ENCODE measurements around the gene TIMM10B.

Gene TIMM10B, protein sequence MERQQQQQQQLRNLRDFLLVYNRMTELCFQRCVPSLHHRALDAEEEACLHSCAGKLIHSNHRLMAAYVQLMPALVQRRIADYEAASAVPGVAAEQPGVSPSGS

DNA sequence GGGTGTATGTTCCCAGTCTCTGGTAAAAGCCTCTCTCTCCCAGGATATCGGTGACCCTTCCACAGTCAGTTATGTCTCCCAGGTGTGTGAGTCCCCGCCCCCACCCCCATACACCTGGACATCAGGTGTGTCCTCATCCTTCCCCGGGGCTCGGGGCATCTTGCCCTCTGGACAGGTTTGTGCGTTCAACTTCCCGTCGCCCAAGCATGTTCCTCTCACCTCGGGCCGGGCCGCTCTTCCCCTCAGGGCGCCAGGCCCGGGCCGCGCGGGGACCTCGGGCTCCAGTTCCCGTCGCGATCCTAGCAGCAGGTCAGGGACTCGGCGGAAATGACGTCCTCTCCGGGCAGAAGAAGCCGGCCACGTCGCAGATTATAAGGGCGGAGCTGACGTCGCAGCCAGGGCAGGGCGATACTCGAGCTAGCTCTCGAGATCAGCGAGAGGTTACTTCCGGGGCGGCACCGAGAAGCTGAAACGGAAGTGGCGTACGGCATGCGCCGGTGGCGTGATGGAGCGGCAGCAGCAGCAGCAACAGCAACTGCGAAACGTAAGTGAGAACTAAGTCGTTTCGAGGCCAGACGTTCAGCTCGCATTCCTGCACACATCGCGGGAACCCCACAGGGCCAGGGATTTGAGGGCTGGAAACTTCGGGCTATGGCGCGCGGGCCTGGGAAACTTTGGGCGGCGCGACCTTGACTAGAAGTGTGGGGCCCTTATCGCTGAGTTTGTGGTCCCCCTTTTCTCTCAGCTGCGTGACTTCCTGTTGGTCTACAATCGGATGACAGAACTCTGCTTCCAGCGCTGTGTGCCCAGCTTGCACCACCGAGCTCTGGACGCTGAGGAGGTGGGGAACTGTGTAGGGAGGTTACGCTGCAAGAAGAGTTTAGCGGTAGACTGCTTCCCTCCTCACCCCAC lies at the start of gene TIMM10B, which contains the start of gene ARFIP2:
Gene TIMM10B, plus strand, starts transcription at position 490 of the 912 bp plus-strand sequence. Its CDS starts 16 bp downstream, at position 506.
Gene ARFIP2, minus strand, starts transcription at position 320 of the 912 bp plus-strand sequence. CDS start 910 bp downstream, outside the sequence.
- peak; percentile 98 for DNase-seq

DNA sequence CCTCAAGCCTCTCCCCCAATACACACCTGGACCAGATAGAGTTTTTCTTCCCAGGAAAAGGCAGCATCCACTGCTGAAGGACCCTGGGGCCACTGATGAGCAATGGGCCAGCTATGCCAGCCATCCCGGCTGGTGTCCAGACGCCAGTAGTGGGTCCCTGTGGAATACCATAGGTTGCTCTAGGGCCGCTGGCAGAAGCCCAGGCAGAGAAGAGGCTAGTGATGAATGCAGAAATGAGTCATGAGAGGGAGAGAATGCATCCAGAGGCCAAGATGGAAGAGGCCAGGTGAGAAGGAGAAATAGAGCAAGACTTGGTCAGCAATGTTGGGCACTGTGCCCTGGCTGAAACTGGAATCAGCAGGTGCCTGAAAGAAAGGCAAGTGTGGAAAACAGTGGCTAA lies 49.4 kb upstream of the TIMM10B start:
- DNase-seq, result peak; percentile 98

DNA sequence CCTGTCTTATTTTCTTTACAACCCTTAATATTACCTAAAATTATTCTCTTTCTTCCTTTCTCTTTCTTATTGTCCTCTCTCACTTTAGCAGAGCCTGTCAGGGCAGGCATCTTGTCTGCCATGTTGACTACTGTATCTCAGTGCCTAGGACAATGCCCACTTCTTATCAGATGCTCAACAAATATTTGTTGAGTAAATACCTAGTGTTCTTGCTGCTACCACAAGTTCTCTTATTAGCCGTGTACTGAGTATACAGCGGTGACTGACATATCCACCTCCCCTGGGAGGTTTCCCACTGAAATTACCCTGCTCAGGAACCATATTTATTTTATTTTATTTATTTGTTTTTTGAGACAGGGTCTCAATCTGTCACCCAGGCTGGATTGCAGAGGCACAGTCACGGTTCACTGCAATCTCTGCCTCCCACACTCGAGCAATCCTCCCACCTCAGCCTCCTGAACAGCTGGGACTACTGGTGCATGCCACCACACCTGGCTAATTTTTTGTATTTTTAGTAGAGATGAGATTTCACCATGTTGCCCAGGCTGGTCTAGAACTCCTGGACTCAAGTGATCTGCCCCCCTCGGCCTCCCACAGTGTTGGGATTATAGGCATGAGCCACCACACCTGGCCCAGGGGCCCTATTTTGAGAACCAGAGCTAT lies 47.2 kb upstream of the TIMM10B start:
- no peak for DNase-seq

DNA sequence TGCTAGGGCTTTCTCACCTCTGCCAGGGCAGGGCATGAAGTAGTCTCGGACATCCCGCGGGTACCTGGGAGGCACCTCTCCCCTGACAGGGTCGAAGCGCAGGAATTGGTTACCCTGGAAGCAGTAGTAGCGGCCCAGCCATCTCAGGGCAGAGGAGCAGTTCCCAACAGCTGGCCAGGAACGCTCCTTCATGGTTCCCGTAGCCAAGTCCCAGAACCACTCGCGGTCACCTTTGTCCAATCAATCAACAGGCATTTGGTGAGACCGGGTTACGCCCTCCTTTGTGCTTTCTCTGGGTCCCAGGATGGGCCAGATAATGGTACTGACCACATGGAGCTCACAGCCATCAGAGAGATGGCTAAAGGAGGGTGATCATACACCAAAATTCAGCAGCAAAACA lies 43.9 kb upstream of the TIMM10B start:
- no peak for DNase-seq

DNA sequence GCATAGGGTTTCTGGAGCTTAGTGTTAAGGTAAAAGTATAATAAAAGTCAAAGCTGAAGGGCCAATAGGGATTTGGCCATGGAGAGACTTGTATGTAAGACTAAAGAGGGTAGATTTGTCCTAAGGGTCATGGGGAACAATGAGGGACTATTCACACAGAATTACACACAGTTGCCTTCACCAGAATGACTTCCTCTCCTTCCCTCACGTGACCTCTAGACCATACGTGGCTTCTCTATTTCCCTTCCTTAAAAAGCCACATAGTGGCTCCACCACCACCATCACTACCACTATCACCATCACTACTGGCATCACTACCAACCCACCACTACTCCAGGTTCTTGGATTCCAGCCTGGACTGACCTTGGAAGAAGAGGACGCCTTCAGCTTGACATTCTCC lies 43.3 kb upstream of the TIMM10B start:
- no peak for DNase-seq

DNA sequence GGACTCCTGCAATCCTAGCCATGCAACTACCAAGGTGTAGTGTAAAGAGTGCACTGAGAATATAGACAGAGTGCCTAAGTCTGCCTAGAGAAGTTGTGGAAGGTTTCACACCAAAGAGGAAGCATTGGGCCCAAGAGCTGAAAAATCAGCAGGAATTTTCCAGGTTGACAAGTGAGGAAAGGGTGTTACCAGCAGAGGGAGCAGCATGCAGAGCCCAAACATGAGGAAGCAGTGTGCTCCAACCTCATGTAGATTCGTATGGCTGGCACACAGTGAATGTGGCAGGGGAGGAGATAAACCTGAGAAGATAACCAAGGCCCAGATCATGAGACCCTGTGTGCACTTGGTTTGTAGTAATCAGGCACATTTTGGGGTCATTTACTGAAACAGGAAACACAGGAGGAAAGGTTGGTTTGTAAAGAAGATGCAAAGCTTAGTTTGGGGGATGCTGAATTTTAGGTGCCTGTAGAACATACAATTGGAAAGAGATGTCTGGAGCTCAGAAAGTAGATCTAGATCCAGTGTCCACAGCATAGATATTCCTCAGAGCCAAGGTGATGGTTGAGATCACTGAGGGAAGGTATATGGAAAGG lies 42.2 kb upstream of the TIMM10B start:
- DNase-seq, result peak; percentile 61

DNA sequence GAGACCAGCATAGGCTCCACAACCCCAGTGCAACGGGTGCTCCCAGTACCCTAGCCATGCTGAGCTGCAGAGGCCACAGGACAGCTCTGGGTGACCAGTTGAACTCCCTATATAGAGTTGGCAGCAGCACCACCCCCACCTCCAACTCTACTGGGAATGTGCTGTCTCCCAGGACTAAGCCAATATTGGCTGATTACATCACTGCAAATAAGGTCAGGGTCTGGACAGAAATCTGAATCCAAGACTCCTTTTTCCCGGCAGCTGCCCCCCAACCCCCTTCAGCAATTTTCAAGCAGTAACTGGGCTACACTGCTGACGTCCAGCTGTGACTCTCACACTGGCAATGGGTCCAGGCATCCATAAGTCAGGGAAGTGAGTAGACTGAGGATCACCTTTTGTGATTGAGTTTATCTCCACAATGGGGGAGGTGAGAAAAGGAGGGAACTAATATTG lies 40.4 kb upstream of the TIMM10B start, which contains the start of gene HPX:
Gene HPX, minus strand, starts transcription at position 82 of the 453 bp plus-strand sequence. Its CDS starts 24 bp downstream, at position 58.
- no peak for DNase-seq

DNA sequence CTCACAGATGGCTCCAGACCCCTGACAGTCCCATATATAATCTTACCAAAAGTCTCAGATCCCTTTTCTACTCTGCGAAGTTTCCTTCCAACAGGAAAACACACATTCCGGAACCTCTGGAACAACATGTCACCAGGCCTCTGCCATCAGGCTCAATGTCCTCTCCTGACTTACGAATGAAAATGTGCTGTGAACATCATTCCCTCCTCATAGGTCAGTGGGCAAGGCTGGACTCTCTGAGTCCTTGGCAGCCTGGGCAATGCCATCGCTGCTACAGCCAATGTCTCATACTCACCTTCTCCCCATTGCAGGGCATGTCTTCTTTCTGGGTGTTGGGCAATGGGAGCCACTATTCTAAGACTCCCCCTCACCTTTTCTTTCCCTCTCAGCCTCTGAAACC lies 38.9 kb upstream of the TIMM10B start:
- DNase-seq, result no peak

DNA sequence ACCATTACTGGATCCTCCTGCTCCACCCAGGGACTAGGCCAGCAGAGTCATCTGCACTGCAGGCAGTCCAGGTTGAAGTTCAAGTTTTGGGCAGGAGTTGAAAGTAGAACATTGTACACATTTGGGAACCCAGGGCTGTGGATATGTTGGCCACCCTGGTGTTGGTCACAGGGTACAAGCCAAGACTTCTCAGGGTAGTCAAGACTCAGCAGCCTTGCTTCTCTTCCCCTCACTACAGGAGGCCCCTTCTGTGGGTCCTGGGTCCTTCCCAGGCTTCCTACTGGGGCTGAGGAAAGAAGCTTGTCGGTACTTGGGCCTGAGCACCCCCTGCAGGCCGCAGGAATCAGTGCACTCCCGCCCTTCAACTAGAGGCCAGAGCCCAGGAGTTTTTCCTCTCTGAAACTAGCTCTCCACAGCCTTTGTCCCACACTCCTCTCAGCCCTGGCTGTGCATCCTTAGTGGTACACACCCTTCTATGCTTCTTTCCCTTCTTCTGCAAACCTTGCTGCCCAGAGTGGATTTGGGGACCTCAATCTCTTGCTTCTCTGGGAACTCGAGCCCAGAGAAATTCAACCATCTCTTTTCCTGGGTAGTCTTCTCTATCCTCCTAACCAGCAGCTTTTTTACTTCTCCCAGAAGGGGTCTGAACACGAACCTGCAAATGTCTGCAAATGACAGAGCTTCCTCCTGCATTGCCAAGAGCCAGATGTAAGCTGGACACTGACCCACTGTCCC lies 37.9 kb upstream of the TIMM10B start:
- peak; percentile 60 for DNase-seq

DNA sequence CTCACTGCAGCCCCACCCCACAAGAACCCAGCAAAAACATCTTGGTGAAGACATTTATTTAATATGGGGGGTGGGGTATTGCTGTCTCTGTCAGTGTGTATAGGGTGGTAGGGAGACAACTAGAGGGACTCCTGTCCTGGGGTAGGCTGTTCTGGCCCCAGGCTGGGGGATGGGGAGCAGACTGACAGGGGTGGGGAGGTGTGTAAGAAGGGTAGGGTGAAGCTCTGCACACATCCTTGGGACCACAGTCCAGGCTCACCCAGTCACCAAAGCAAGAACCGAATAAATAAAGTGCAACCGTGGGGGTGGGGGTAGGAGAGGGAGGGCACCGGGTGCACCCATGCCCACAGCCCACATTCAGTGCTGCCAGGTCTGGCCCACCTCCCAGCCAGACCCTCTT lies 32.7 kb upstream of the TIMM10B start:
- no peak for DNase-seq

DNA sequence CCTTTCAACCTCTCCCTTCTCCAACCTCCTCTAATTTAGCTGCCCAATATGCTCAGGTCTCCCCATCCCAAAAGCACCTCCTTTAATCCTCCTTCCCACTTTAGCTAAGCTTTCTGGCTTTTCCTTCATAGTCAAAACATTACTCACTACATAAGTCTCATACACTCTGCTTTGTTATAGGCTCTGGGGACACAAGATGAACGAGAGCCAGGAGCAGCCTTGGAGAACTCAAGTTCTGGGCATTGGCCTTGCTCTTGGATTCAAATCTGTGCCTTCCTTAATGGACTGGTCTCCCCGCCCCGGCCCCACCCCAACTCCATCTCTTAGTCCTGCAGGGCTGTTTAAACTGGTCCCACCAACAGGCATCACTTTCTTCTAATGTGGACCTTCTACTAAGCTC lies 29.1 kb upstream of the TIMM10B start:
- no peak for DNase-seq

DNA sequence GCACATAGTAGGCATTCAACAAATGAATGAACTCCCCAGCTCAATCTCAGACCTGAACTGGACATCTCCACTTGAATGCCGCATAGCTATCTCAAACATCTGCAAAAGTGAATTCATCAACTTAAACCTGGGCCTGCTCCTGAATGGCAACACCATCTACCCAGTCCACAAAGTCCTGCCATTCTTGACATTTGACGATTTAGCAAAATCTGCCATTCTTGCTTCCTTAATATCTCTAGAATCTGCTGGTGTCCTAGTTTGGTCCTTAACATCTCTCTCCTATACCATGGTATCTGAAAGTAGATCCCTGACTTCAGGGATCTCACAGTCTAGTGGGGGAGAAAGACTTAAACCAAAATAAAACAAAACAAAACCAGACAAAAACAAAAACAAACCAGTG lies 28.1 kb upstream of the TIMM10B start:
- no peak for DNase-seq

DNA sequence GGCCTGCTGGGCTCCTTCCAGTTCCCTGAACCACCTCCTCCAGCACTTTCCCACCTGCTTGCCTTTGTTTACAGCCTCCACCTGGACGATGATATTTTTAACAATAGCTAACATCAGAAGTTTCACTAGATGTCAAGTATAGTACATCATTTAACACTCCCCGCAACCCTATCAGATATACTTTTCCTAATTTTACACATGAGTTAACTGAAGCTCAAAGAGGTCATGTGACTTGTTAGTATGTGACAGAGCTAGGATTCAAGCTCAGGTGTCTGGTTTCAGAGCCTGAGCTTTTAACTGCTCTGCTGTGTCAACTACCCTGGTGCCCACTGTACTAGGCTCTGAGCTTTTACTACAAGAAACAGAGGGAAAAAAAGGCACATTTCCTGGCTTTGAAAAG lies 26.2 kb upstream of the TIMM10B start:
- no peak for DNase-seq

DNA sequence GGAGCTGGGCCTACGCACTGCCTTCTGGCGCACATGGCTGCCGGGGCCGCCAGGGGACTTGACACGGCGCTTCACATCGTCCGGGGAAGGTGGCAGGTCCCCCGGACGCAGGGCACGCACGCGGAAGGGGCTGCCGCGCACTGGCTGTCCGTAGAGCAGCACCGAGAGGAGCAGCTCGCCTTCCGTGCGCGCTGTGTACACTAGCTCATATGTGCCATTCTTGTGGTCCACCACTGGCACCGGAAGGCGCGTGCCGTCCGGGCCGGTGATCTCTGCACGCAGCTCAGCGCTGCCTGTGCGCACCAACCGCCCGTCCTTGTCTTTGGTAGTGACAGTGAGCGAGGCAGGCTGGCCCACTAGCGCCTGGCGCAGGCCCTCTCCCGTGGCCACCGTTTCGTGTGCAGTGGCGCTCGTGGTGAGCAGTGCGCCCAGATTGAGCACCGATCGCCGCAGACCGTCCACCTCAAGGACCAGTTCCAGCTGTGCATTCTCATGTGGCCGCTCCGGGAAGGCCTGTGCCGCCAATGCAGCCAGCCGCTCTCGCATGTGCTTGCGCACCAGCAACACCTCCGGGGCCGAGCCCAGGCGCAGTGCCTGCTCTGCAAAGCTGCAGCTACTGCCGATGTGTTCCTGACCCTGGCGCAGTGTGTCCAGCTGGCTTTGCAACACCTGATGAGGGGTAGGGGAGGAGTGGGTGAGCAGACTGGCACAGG lies 24.8 kb upstream of the TIMM10B start:
- no peak for DNase-seq

DNA sequence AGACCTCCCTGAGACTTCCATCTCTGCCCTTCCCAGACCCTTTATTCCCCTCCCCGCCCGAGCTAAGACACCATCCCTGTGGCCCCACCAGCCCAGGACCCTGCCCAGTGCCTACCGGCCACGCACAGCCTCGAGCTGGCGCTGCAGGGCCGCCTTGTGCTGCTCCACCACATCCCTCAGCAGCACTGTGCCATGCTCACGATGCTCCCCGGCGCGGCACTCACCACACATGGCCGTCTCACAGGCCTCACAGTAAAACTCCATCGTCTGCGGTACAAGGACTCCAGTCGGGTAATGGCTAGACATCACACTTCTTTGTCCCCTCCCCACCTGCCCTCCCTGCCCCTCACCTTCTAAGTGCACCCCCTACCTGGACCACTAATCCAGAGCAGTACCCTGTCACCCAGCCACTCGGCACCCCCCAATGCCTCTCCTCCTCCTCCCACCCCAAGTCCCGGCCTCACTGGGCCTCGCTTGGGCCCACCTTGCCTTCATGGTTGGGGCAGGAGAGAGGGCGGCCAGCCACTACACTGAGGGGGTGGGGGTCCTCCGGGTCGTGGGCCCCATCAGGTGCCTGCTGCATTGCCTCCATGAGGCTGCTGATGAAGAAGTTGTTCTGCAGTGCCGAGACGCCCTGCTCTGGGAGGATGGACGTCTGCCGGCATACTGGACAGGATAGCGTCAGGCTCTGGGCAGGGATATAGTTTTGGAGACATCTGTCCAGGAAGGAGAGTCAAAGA lies 23.6 kb upstream of the TIMM10B start:
- no peak for DNase-seq

DNA sequence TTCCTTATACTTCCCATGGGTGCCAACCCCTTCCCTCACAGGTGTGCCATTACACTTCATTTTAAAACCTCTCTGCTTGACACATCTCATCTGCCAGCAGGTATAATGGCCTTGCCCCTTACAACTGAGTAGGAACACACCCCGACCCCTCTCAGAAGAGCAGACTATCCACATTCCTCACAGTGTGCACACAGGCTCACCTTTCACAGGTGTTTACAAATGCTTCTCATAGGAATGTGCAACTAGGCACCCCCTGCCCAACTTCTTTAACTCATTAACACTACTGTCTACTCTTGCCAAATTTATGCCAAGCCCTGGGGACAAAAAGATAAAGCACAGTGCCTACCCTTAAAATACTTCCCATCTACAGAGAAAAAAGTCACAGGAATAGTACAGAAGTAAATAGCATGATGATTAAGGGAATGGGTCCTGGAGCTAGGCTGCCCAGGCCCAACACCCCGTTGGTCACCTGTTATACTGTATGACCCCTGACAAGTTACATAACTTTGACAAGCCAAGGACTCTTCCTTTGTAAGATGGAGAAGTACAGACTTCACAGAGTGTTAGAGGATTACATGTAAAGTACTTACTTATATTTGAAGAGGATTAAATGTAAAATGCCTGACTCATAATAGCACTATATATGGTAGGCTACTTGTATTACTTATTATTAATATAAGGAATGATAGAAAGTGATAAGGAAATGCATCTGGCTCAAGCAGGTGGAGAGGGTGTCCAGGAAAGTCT lies 22.8 kb upstream of the TIMM10B start:
- DNase-seq, result no peak

DNA sequence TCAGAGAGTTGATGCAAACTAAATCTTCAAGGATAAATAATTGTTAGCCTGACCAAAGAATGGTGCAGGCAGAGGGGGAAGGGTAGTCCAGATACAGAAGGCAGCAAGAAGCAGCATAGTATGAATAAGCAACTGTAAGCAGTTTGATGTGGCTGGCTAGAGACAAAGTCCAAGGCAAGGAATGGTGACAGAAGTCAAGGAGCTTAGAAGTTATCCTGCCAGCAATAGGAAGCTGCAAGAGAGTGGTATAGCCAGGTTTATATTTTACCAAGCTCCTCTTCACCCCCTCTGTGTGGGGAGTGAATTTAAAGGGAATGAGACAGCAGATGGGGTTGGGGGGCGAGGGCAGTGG lies 22.2 kb upstream of the TIMM10B start:
- DNase-seq, result no peak

DNA sequence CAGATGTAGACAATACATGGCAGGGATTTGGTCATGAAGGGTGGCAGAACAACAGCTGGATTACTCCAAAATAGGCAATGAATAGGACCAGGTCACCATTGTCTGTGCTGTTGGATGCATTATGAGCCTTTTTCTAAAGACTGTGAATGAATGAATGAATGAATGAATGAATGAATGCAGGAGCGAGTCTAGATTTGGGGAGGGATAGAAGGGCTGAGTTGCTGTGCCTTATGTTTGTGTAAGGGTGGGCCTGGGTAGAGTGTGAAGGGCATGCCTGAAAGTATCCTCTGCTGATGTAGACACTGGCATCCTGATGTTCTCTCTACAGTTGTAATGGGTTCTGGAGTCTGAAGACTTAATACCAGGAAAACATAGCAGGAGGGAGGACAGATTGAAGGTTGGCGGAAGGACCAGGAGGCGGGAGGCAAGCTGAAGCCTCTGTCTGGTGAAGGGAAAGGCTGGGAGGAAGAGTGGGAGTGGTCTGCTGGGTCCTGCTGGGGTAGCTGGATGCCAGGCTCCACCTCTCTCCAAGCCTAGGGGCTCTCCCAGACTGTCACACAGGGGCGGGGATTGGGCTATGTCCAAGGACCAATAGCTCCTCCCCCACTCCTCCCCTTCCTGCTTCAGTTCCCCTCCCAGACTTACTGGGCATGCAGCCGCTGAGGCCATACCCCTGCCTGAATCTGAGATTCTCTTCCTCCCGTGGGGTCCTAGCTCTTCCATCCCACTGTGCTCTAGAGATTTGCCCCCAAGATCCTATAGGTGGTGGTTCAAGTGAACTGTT lies 12.4 kb upstream of the TIMM10B start:
- DNase-seq, result peak; percentile 74

DNA sequence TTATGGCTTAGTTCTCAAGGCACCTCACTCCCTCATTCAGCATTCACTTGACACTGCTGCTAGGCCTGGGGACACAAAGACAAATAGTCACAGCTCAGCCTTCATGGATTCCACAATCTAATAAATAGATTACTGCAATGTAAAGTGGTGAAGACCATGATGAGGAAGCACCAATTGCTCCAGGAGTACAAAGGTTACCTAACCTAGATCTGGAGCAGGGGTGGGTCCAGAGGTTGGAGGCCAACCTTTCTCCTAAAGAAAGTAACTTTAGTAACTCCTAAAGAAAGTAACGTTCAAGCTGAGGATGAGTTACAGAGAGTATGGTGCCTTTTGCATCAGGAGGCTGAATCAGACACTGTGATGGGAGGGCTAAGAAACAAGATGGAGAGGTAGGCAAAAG lies 11.7 kb upstream of the TIMM10B start:
- no peak for DNase-seq

DNA sequence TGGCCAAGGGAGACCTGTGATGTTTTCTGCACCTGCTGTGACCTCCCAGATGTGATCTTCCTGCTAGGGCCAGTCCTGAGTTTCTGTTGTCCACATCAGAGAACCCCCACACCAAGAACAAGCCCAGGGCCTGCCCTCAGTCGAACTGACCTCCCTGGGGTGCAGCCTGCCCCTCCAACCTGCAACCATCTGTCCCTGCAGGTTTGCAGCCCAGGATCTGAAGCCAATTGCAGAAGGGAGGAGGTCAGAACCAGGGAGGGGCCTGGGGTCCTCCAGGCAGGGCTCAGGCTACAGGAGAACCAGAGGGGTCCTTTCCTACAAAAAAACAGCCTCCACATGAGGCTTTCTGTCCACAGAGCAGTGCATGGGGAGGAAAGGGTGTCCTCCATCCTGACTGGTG lies 8.4 kb upstream of the TIMM10B start:
- DNase-seq, result no peak
